Measurements from ENCODE around the gene PEF1.
A peak's percentile ranks its signal among the peaks of the same experiment; 100 is the strongest.

Gene PEF1

GRCh38 chr1:31653717-31654473 lies 9.2 kb upstream of the PEF1 start:
- DNase-seq (ENCODE audit: low spot score), result no peak

DNA sequence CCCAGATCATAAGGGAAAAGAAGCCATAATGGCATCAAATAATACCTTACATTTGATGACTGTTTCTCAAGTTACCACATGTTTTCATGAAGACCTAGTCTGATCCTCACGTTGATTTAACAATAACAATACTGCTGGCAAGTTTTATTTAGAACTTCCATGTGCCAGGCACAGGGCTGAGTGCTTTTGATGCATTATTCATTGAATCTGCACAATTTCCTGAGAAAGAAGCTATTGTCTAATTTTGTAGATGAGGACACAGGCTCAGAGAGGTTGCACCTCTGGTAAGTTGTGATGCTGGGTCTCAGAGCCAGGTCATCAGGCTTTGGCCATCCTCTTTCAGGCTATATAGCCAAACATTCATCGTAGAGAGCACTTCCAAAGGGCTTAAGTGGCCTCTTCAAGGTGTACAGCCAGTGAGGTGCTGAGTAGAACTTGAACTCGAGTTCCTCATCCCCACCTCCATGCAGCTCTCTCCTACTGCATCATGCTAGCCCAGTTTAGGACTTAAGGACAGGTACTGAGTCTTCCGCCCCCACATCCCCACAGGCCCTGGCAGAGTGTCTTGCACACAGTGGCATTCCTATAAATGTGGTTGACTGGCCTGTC lies 8.3 kb upstream of the PEF1 start:
- DNase-seq (ENCODE audit: low spot score), result no peak

DNA sequence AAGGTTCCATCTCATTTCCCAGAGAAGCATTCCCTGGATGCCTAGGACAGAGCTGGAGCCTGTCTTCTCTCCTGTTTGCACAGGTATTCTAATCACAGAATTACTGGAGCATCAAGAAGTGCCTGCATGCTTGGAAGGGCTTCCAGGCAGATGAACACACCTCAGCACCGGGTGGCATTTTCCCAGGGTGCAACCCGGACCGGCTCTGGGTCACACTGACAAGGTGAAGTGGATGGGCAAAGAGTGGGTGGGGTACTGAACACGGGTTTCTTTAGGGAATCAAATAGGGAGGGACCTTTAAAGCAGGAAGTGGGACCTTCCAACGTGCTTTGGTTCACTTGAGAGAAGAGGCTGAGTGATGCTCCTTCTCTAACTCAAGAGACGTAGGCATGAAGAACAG lies 7.1 kb upstream of the PEF1 start:
- no peak for DNase-seq (ENCODE audit: low spot score)

DNA sequence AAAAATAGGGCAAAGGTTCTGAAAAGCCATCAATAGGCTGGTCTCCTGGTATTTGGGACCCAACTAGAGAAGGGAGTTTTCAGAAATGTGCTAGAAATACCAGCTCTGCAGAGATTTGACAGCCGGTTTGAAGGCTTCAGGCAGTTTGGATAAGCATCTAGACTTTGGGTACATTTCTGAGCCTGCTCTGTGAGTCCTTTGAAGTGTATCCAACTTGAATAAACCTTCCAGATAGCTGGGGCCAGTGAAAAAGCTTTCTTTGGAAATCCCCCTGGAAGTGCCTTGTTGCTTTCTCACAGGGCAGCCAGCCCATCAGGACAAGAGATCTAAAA lies 6.4 kb upstream of the PEF1 start:
- no peak for DNase-seq (ENCODE audit: low spot score)

DNA sequence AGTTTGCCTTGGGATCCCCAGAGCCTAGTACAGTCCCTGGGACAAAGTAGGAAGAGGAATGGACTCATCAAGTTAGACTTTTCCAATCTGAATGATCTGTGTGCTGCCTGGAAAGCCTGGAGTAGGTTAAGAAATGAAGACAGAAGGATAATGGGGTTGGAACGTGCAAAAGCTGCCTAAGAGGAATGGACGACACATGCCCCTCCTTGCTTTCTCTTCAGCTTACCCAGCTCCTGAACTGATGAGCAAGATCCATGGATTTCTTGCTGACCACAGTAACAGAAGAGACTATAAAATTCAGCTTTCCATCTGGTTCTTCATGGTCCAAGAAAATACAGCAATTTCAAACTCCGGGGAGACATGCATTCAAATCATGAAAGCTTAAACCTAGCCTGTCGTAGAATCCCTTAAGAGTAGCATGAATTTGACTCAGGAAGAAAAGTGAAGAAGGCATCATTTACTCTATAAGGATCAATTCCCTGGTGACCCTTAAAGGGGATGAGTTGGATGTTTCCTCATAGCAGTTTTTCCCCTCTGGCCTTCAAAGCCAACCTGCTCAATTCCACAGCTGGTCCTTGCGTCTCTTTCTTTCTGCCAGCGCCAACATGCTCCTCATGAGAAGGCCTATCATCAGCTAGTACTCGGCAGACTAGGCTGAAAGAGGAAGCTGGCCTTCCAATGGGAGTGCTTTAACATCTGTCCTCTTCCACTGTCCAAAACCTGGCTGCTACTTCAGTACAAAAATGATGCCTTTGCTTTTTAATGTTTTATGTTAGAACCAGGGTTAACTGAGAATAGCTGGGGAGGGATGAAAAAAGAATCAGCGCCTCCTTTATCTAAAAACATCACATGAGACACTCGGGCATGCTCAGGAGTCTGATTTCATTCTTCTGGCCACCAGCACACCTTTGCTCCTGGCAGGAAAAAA lies 5.7 kb upstream of the PEF1 start:
- no peak for DNase-seq (ENCODE audit: low spot score)

GRCh38 chr1:31648641-31649357 lies 4.1 kb upstream of the PEF1 start:
- DNase-seq (ENCODE audit: low spot score), result no peak

- DNase-seq (ENCODE audit: low spot score), result no peak
Measured at GRCh38 chr1:31648190-31648589, 3.5 kb upstream of the PEF1 start.

DNA sequence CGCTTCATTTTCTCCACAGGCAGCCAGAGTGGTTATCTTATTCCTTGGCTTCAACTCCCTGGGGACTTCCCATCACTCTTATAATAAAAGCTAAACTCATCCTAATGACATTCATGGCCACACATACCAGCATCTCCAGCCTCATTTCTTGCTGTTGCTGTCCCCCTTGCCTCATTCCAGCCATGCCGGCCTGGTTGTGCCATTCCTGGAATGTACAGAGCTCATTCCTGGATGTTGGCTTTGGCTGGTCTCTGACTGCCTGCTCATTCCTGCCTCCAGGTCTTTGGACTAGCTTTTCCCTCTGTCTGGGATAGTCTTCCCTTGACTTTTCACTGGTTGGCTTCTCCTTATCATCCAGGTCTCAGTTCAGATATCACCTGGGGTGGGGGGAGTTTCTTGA lies 2.4 kb upstream of the PEF1 start:
- no peak for DNase-seq (ENCODE audit: low spot score)

- DNase-seq (ENCODE audit: low spot score), result no peak
Measured at GRCh38 chr1:31646259-31646960, 1.7 kb upstream of the PEF1 start.

- DNase-seq (ENCODE audit: low spot score), result no peak
Measured at GRCh38 chr1:31645274-31645568, 545 bp upstream of the PEF1 start.

DNA sequence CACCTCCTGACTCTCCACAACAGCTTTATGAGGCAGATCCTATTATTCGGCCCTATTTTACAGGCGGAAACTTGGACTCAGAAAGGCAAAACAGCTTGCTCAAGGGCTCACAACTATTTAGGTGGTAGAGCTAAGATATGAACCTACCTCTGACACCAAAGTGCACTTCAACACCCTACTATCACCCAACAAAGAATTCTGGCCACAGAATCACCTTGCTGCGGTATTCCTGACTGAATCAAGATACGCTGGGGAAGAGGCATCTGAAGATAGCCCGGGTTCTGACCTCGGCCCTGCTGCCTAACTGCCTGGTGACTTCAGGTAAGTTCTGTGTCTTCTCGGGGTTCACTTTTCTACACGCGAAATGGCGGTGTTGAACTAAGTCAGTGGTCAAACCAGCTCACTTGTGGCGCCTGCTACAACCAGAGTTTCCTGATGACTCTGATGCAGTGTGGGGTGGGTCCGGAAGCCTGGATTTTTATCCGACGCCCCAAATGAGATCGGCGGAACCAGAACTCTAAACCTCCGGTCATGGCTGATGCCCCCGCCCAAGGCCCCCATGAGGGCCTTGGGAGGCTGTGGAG lies 608 bp downstream of the PEF1 start:
- no peak for DNase-seq (ENCODE audit: low spot score)

DNA sequence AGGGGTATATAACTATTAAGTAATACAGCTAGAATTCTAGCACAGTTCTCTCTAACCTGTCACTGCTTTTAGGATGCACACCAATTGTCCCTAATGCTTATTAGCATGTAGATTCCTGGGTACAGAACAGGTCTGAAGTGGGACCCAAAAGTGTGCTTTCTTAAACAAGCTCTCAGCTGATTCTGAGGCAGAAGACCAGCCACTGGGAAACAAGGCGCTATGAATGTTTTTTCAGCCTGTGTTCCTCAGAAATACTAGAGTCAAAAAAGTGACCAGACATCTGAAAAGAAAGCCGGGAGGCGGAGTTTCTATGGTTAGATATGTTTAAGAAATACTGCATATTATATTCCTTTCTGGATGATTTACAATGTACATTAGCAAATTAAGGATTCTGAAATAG lies 1.8 kb downstream of the PEF1 start:
- DNase-seq (ENCODE audit: low spot score), result no peak

- DNase-seq (ENCODE audit: low spot score), result no peak
Measured at GRCh38 chr1:31642366-31642765, 2.3 kb downstream of the PEF1 start.

- DNase-seq (ENCODE audit: low spot score), result no peak
Measured at GRCh38 chr1:31640964-31641363, 3.7 kb downstream of the PEF1 start.

GRCh38 chr1:31640179-31640578 lies 4.5 kb downstream of the PEF1 start:
- DNase-seq (ENCODE audit: low spot score), result no peak

DNA sequence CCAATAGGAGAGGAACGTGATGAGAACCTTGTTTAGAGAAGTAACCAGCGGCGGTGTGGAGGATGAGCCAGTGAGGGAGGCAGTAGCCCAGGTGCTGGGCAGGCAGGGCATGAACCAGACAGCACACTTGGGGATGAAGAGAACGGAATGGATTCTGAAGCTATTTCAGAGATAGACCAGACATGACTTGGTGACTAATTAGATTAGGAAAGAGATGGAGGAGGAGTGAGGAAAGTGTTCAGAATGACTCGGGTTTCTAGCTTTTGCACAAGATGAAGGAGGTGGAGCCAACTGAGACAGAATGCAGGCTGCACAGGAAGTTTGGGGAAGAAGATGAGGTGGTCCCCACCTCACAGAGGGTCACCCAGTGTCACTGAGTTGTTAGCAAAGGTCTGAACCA lies 5.1 kb downstream of the PEF1 start:
- DNase-seq (ENCODE audit: low spot score), result no peak

DNA sequence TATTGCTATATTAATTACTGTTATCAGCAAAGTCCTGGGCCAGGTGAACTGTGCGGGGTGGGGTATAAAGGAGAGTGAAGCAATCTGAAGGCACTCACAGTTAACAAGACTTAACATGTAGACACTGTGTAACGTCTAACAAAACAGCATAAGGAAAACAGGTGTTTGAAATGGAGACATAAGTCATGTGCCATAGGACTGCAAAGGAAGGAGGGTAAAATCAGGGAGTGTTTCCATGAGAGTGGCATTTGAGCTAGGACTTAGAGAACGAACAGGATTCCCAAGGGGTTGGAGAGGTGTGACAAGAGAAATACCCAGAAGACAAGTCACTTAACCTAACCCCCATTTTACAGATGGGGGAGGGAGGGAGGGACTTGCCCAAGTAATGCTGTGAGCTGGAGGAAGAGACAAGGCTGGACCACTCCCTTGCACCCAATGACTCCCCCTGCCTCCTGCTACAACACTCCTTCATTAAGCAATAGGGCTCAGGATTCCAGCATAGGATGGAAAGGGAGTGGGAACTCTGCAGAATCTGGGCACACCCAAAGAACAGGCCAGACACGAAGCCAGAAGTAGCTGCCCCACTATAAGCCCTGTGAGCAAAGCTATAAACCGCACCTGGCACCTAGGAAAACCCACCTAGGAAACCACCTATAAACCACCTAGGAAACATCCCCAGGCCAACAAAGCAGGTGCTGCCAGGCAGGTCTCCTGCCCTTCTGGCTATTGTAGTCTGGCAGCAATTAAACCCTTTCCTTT lies 6.6 kb downstream of the PEF1 start:
- DNase-seq (ENCODE audit: low spot score), result no peak

- peak; percentile 60 for DNase-seq (ENCODE audit: low spot score)
Measured at GRCh38 chr1:31633117-31633516, 11.6 kb downstream of the PEF1 start.

- no peak for DNase-seq (ENCODE audit: low spot score)
Measured at GRCh38 chr1:31632649-31633048, 12.0 kb downstream of the PEF1 start.

GRCh38 chr1:31628931-31629556 lies 15.6 kb downstream of the PEF1 start:
- no peak for DNase-seq (ENCODE audit: low spot score)
